Natural killer cell treated with Interleukin-12 subunit alpha and Interleukin-12 subunit beta and Interleukin-15 and Interleukin-18, amount 100 ng/mL, for 72 hours (primary cell): Measurements from ENCODE around the gene FOXO3. TPM values are rescaled to one million over a fixed set of nuclear protein-coding genes. Genes with fewer than 3 reads are reported as not detected.

Experiments
- ATAC-seq, 2 donors: fragments of 150-1000 bp; cut with Tn5 transposase in 1 of 2; sonication (Bioruptor Pico), chemical (Tn5 transposase) in 1 of 2; 2 replicates each; pipeline ENCODE4 v1.10.0; 2021
- DNase-seq: peaks from one replicate; pipeline ENCODE4 v3.0.0; 2022; ENCODE audit warnings: low spot score
- H3K27ac Mint-ChIP-seq, 2 donors: 1 replicate in 1 of 2; 2 replicates in 1 of 2; pipeline ENCODE4 v1.8.0; 2022; ENCODE audit warnings: mixed read lengths in 2 of 2, mild to moderate bottlenecking in 1 of 2, moderate library complexity in 1 of 2
- H3K27me3 Mint-ChIP-seq, 2 donors: 1 replicate in 1 of 2; 2 replicates in 1 of 2; pipeline ENCODE4 v1.8.0; 2022; ENCODE audit warnings: mixed read lengths in 2 of 2
- H3K36me3 Mint-ChIP-seq: one replicate; pipeline ENCODE4 v1.8.0; 2022; ENCODE audit warnings: mixed read lengths
- H3K4me1 Mint-ChIP-seq, 2 donors: 1 replicate in 1 of 2; 2 replicates in 1 of 2; pipeline ENCODE4 v1.8.0; 2022; ENCODE audit warnings: low read depth in 2 of 2, mixed read lengths in 2 of 2, mild to moderate bottlenecking in 1 of 2
- H3K4me3 Mint-ChIP-seq: one replicate; pipeline ENCODE4 v1.8.0; 2022; ENCODE audit warnings: mixed read lengths
- H3K9me3 Mint-ChIP-seq: 2 replicates; pipeline ENCODE4 v1.8.0; 2022; ENCODE audit warnings: mixed read lengths
- total RNA-seq, 2 donors: library from RNA; stranded (reverse); gene quantifications; one replicate each; pipeline ENCODE4 v1.2.3, GENCODE V29; 2022

Gene FOXO3
- total RNA-seq, 2 donors from 2014 or later = 17.8 to 20.6 TPM

DNA sequence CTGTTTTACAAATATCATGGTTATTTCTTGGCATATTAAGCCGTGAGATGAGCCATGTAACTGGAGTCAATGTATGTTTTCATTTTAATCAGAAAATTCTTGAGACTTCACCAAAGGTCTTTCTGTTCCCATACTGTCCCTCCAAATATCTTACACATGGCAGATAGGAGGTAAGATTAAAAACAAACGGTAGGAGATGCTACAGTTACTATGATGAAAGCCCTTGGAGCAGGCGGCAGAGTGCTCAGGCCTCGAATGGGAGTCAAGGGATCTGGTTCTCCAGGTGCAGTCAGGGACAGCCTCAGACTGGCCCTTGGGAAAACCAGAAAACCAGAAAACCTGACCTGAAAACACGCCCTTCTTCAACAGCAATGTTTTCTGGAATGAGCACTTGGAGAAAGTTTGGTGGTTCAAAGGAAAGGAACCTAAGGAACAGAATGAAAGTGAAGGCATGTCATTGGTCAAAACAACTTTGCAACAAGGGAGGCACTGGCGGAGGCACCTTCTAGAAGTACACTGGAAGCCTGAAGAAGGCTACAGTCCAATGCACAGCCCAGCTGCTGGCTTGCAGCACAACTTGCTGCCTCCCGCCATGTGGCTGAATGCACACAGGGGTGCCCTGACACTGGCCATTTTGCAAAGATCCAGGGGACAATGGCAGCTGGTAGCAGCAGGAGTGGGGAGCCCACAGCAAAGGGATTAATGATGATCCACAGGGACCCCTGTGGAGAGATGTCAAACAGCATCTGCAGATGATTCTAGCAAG is 17.4 kb upstream of the FOXO3 start:
- Mint-ChIP-seq H3K27me3 (peaks cover 2 to 7% of the 10 kb centered on the region in 2 donors), H3K4me1 (peaks cover 23 to 31% of the 10 kb centered on the region in 2 donors), H3K27ac (peak overlapping the region in 1 of 2 donors; percentile 15), H3K9me3 (no peaks in the 10 kb centered on the region), H3K36me3 (peaks cover 6% of the 10 kb centered on the region), H3K4me3 (no peak overlapping the region)
- ATAC-seq = no peak
- DNase-seq = no peak

DNA sequence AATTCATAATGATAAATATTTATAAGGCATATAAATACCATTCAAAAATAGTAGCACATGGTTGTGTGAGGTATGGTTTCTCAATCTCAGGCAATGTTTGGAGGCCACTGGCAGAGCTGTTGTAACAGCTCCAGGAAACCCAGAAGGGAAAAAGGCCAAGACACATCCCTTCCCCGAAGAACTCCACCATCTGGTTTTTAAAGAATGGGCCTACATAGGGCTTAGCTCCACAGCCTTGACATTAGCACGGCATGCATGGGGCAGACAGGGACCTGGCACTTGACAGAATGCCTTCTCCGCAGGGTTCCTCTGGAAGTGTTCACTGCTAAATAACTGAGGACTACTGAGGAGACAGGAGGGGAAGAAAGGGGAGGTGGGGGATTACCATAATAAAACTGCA is 16.1 kb upstream of the FOXO3 start:
- ATAC-seq (no peak), DNase-seq (no peak)
- peaks cover 3% of the 10 kb centered on the region for H3K36me3 Mint-ChIP-seq
- H3K4me3 Mint-ChIP-seq = no peak overlapping the region
- H3K27me3 Mint-ChIP-seq = peaks cover 2 to 3% of the 10 kb centered on the region in 2 donors
- no peaks in the 10 kb centered on the region for H3K9me3 Mint-ChIP-seq
- H3K4me1 Mint-ChIP-seq = peaks cover 23 to 31% of the 10 kb centered on the region in 2 donors
- H3K27ac Mint-ChIP-seq = no peak overlapping the region

DNA sequence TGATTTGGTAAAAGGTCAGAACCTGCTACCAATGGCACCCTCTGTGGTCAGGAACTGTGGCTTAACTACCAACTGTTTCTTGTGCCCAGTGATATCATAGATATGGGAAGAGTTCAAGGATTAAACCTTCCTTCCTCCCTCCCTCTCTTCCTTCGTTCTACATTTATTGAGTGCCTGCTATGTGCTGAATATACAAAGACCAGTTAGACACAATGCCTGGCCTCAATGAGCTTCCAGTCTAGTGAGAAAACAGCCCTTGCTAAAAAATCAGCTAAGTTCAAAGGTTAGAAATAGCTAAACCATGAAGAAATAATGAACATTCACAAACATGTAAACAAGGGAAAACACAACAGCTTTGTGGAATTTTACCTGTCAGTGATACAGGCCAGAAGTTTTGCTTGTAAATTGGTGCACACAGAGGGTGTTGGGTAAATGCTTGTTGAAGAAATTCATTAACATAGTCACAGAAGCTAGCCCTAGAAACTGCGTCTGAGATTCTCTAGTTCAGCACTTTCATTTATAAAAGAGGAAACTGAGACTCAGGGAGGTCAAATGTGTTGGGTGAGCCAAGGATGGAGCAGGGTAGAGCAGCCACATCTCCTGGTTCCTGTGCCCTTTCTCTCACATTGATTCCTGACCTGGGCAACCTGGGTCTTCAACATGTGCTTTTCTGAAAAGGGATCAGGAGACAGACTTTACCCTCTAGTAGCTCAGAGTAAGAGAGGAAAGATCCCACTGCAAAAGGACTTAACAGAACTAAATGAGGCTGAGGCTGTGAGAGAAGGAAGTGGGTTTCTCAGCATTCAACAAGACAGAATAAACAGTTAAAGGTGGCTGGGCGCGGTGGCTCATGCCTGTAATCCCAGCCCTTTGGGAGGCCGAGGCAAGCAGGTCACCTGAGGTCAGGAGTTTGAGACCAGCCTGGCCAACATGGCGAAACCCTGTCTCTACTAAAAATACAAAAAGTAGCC is 14.4 kb upstream of the FOXO3 start:
- Mint-ChIP-seq H3K36me3 (no peaks in the 10 kb centered on the region), H3K4me1 (peaks cover 23 to 31% of the 10 kb centered on the region in 2 donors), H3K27ac (peak overlapping the region; percentile 2 to 74), H3K4me3 (peak overlapping the region; percentile 31), H3K27me3 (peaks cover 0 to 2% of the 10 kb centered on the region in 2 donors), H3K9me3 (no peaks in the 10 kb centered on the region)
- DNase-seq (no peak), ATAC-seq (peak in 1 of 2 donors; percentile 32)

DNA sequence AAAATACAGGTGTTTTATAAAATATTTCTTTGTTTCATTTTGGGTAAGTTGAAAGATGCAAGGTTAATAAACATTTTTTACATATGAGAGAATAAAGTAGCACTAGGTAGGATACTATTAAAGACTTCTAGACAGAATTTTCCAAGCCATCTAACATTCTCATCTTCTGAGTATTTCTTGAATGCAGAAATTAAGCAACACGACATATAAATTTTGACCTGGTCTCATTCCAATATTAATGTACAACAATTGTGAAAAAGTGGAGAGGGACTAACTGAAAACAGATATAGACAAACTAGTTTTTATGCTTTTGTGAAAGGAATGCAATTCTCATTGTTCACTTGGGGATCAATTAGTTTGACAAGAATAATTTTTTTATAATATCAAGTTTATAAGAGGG is 11.5 kb upstream of the FOXO3 start:
- DNase-seq (no peak), ATAC-seq (no peak)
- no peaks in the 10 kb centered on the region for H3K36me3 Mint-ChIP-seq
- no peak overlapping the region for H3K4me3 Mint-ChIP-seq
- no peaks in the 10 kb centered on the region for H3K27me3 Mint-ChIP-seq
- peaks cover 16% of the 10 kb centered on the region in 2 donors for H3K4me1 Mint-ChIP-seq
- H3K9me3 Mint-ChIP-seq = no peaks in the 10 kb centered on the region
- no peak overlapping the region for H3K27ac Mint-ChIP-seq

DNA sequence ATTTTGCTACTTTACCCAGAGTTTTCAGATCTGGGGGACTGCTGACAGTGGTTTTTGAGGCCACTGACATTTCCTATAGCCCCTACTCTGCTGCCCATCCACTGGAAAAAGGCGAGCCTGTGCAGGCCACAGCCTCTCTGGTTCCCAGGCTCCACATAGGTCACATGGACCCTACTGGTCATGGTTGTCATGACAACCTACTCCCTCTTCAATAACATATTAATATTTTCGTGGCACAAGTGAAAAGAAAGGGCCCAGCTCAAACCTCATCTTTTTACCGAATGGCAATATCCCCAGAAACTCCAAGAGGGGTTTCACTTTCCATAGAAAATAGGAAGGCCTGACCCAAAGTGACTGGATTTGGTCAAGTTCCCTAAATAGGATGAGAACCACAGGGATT is 11.0 kb upstream of the FOXO3 start:
- H3K4me1 Mint-ChIP-seq = peaks cover 16% of the 10 kb centered on the region in 2 donors
- DNase-seq (no peak), ATAC-seq (no peak)
- H3K27me3 Mint-ChIP-seq = no peaks in the 10 kb centered on the region
- no peak overlapping the region for H3K27ac Mint-ChIP-seq
- no peaks in the 10 kb centered on the region for H3K9me3 Mint-ChIP-seq
- H3K4me3 Mint-ChIP-seq = no peak overlapping the region
- H3K36me3 Mint-ChIP-seq = no peaks in the 10 kb centered on the region

DNA sequence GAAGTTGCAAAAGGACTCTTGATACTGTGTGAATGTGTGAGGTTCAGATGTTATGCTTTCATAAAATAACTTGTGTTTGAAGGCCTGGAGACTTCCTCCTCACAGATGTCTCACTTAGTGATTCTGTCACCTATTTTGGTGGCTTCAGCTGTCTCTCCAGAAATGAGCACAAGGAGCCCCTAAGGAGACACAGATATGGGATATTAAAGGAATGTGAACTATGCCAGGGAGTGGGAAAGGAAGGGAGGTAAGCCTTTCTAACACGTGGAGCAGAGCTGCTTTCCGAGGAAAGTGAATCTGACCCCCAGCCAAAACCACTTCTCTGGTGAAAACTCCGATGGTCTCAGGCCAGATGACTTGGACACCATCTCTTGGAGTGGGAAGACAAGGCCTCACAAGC is 10.5 kb upstream of the FOXO3 start:
- Mint-ChIP-seq H3K4me3 (no peak overlapping the region), H3K27me3 (peaks cover 0 to under 1% of the 10 kb centered on the region in 2 donors), H3K27ac (no peak overlapping the region), H3K9me3 (no peaks in the 10 kb centered on the region), H3K4me1 (peaks cover 16% of the 10 kb centered on the region in 2 donors), H3K36me3 (no peaks in the 10 kb centered on the region)
- ATAC-seq (no peak), DNase-seq (no peak)

DNA sequence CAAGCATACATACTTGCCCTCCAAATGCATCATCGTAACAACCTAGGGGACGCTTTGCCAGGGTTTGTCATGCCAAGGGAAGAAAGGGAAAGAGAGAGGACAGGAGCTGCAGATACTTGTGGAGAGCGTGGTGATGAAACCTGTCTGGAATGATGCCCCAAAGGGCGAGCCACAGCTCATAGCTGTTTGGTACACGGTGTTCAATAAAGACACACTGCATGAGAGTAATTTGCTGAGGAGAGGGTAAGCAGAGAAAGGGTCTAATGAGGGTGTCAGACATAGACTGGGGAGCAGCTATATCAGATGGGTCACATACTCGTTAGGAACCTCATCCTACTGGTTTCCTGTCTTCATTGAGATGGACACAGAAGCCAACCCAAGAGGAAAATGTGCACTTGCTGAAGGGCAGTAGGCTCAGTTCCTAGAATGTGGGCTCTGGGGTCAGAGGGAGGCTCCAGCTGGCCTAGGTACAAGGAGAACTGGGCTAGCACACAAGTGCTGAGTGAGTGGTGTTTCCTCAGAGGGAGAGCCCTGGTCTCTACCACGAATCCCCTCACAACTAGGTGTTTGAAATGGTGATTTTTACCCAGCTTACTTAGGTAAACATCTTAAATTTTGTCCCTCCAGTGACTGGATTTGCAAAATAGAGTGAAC is 5.2 kb upstream of the FOXO3 start:
- DNase-seq (no peak), ATAC-seq (no peak)
- Mint-ChIP-seq H3K4me1 (peaks cover 4 to 12% of the 10 kb centered on the region in 2 donors), H3K36me3 (no peaks in the 10 kb centered on the region), H3K9me3 (no peaks in the 10 kb centered on the region), H3K27ac (no peak overlapping the region), H3K27me3 (peaks cover 0 to 2% of the 10 kb centered on the region in 2 donors), H3K4me3 (no peak overlapping the region)

DNA sequence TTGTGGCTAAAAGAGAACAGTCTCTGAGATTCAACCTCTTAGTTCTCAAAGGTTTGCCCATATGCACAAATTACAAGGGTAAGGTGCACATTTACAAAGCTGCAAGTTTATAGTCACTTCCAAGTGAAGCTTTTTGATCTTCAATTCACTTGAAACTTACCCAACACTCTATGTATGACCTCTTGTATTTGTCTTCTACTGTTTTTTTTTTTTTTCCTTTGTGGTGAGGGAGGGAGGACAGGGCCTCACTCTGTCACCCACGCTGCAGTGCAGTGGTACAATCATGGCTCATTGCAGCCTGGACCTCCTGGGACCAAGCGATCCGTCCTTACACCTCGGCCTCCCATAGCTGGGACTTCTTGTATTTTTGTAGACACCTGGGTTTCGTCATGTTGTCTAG is 4.5 kb upstream of the FOXO3 start:
- H3K9me3 Mint-ChIP-seq = no peaks in the 10 kb centered on the region
- ATAC-seq (no peak), DNase-seq (no peak)
- peaks cover 0 to 2% of the 10 kb centered on the region in 2 donors for H3K27me3 Mint-ChIP-seq
- H3K36me3 Mint-ChIP-seq = no peaks in the 10 kb centered on the region
- H3K4me3 Mint-ChIP-seq = peak overlapping the region; percentile 96
- no peak overlapping the region for H3K27ac Mint-ChIP-seq
- peaks cover 4 to 12% of the 10 kb centered on the region in 2 donors for H3K4me1 Mint-ChIP-seq

DNA sequence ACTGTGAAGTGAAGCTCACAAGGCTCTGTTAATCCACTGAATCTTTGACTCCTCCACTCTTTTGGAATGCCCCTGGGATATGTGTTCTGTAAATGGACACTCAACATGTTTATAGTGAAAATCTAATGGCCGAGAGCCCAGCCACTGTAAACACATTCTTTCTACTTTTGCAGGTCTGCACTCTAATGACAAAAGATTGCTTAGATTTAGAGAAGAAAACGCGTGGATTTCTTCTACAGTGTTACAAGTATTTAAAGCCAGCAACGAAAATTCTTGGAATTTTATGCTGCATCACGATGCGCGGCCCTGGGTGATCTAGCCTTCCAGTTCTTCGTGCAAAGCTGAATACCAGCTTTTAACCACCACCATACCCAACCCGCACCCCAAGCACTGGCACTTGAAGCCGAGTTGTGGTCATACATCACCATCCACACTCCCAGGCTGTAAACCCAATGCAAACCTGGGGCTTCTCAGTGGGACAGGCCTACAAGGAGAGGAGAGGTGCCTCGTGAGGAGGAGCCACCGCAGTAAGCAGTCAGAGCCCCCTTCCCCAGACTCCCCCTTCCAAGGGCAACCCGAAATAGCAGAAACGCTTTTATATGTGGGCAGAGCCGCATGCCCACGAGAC is 3.7 kb upstream of the FOXO3 start:
- Mint-ChIP-seq H3K9me3 (no peaks in the 10 kb centered on the region), H3K27me3 (peaks cover 0 to 2% of the 10 kb centered on the region in 2 donors), H3K4me1 (peaks cover 6 to 15% of the 10 kb centered on the region in 2 donors), H3K36me3 (no peaks in the 10 kb centered on the region), H3K4me3 (peak overlapping the region; percentile 96), H3K27ac (peak overlapping the region in 1 of 2 donors; percentile 96)
- no peak for ATAC-seq
- DNase-seq = no peak

DNA sequence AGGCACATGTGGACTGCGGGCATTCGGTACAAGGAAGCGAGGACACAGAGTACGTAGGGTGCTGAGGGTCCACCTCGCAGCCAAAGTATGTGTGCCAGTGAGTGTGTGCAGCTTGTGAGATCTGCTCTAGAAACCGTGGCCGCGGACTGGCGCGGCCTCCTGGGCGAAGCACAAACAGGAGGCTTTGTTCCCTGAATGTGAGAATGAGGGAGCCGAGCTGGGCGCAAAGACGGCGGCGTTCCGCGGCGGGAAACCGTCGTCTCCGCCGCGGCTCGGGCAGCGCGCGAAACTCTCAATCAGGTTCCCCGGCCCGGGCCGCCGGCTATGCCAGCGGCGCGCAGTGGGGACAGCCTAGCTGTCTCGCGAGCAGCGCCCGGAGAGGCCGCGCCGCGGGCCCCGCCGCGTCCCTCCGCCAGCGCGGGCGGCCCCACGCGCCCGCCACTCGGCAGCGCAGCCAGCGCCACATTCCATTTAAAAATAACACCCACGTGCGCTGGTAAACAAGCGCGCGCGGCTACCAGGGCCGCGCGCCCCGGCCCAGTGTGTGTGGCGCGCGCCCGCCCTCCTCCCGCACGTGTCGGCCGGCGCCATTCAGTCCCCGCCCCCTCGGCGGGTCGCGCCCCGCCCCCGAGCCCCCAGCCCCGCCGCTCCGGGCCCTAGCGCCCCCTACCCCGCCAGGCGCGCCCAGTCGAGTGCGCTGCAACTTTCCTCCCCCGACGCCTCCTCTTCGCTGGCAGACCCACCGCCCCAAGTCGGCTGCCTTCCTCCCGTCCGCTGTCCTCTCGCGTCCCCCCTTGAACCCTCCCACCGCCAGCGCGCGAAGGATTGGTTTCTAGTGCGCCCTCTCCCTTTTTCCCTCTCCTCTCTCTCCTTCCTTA is 3.0 kb upstream of the FOXO3 start:
- Mint-ChIP-seq H3K4me3 (peak overlapping the region; percentile 96), H3K9me3 (no peaks in the 10 kb centered on the region), H3K36me3 (peaks cover under 1% of the 10 kb centered on the region), H3K27ac (peak overlapping the region; percentile 96), H3K27me3 (peaks cover 0 to 2% of the 10 kb centered on the region in 2 donors), H3K4me1 (peaks cover 13 to 23% of the 10 kb centered on the region in 2 donors)
- DNase-seq = peak; percentile 74
- ATAC-seq = peak; percentile 53 to 59

DNA sequence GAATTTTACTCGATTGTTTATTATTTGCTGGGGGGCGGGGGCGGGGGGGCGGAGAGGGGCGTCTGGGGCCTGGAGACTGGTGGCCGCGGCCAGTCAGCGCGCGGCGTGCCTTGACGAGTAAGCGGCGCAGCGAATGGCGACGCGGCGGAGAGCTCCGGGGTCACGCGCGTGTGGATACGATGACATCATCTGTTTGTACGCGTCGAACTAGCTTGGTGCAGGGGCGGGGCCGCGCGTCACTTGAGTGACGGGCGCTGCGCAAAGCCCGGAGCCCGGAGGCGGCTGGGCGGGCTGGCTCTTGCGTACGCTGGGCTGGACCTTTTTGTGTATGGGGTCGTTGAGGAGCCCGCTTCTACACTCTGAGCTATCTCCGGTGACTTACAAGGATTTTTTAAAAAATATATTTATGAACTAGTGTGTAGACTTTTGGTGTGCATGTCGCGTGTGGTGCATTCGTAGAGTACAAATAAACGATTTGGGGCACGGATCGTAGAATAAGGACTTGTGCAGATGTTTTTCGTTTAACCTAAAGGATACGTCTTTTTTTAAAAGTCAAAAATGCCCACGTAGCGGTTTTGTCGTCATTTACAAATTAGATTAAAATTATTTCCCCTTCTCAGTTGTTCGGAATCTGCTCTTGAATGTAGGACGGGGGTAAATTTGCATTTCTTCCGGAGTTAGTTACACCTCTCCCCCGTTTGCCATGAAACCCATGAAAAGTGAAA is 2.2 kb upstream of the FOXO3 start:
- peak; percentile 78 to 85 for ATAC-seq
- Mint-ChIP-seq H3K36me3 (peaks cover 8% of the 10 kb centered on the region), H3K27ac (peak overlapping the region; percentile 96), H3K4me3 (peak overlapping the region; percentile 96), H3K4me1 (peaks cover 20 to 31% of the 10 kb centered on the region in 2 donors), H3K27me3 (peaks cover 0 to 2% of the 10 kb centered on the region in 2 donors), H3K9me3 (no peaks in the 10 kb centered on the region)
- peak; percentile 98 for DNase-seq
